Measurements from ENCODE around the gene REC114.

DNA sequence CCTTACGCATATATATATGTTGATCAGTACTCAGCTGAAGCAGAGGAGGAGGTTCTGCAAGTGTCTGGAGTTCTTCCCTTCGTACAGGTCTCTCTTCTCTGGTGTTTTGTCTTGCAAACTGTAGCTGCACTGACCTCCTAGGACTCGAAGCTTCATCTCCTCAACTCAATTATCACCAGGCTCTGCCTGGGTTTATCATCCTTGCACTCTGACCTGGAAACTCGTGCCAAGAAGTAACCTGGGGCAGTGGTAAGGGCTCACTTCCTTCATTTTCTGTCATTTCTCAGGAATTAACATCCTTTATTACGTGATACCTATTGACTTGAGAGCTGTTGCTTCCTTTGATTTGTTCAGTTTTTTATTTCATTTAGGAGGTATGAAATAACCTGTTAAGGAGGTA, 14.4 kb downstream of the REC114 start:
- TF ChIP-seq FOSL1 (IDR thresholded peaks at IDR 0.05; ENCODE audit: low read depth): no peak
- TF ChIP-seq RAD21 (IDR thresholded peaks at IDR 0.05; ENCODE audit: low read depth): no peak
- no peak for TF ChIP-seq EZH2 (IDR thresholded peaks at IDR 0.05)
- TF ChIP-seq TCF7L2 (IDR thresholded peaks at IDR 0.05; ENCODE audit: borderline replicate concordance, extremely low read depth, insufficient read depth, insufficient read length): no peak
- no peak for TF ChIP-seq POLR2A (IDR thresholded peaks at IDR 0.05; ENCODE audit: borderline replicate concordance, extremely low read depth, insufficient read depth, insufficient read length)
- no peak for TF ChIP-seq REST (IDR thresholded peaks at IDR 0.05; ENCODE audit: low read depth)
- TF ChIP-seq CTCF (IDR thresholded peaks at IDR 0.05 in 2 of 3, conservative IDR thresholded peaks at IDR 0.05 in 1 of 3; ENCODE audit: borderline replicate concordance in 1 of 3, insufficient read depth in 1 of 3, low read depth in 2 of 3, low read length in 2 of 3): no peak
- no peak for TF ChIP-seq POLR2AphosphoS5 (IDR thresholded peaks at IDR 0.05; ENCODE audit: low read depth, low read length)
- TF ChIP-seq ZFX (IDR thresholded peaks at IDR 0.05): no peak
- TF ChIP-seq SIN3A (IDR thresholded peaks at IDR 0.05; ENCODE audit: low read depth): no peak
- no peak for TF ChIP-seq MAX (IDR thresholded peaks at IDR 0.05)
- no peak for TF ChIP-seq ZNF274 (IDR thresholded peaks at IDR 0.05; ENCODE audit: low read depth, low read length)
